UCSD-AML1 (cell line): ENCODE measurements around the gene EMILIN3.
A peak's percentile ranks its signal among the peaks of the same experiment; 100 is the strongest.

Experiments
- DNase-seq: peaks from one replicate; lab custom pipeline; 2025; ENCODE audit not compliant: unreplicated experiment; lab: John Stamatoyannopoulos, UW

EMILIN3 gene

GRCh38 chr20:41366546-41367392 is at the start of gene EMILIN3:
Gene EMILIN3, minus strand, starts transcription at chr20:41366818. Its CDS starts 184 bp downstream, at chr20:41366634.
- DNase-seq, result no peak

- no peak for DNase-seq
These were observed 48.6 kb upstream of the EMILIN3 start for GRCh38 chr20:41415191-41415590.

DNA sequence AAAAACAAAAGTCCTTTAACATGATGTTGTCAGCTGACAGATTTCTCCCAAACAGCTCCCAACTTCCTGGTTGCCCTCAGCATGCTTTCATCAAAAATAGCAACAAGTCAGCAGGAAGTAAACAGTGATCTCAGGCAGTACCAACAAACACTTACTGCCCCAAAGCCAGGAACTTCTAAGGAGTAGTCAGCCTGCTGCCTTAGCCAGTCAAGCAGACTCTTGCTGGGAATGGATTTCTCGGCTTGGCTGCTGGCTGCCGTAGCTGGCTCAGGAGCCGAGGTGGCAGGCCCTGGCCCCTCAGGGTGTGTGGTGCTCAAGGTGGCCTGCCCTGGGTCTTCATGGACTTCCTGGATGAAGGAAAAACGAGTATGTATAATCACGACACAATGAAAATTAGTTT is 46.6 kb upstream of the EMILIN3 start:
- no peak for DNase-seq

DNA sequence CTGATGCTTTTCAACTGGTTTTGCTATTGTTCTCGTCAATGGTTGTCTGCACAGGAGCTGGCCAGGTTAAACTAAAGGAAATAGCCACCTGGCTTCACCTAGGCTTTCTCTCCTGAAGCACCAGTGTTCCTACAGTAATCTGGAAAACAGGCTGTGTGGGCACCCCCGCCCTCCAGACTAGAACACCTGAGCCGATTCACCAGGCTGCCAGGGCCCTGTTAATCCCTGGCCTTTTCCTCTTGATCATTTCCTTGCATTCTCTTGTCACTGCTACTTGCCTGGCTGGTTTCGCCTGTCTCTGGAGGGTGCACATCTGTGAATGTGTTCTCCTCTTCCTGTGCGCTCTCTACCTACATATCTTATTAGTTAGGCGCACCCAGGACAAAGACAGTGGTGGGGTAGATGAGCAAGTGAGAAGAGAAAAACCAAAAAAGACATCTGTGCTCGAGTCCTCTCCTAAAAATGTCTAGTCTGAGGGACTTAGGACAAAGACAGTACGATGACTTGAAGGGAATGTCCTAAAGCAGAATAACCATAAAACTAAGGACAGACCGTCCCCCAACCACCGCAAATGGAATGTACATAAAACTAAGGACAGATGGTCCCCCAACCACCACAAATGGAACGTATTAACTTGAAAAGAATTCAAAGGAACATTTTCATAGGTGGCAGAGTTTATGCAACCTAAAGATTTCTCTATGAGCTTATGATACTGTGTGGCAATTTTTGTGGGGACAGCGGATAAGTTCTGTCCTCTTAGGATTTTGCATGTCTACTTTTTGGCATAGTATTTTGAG is 45.9 kb upstream of the EMILIN3 start:
- no peak for DNase-seq

GRCh38 chr20:41411391-41411847 is 44.8 kb upstream of the EMILIN3 start:
- DNase-seq, result no peak

DNA sequence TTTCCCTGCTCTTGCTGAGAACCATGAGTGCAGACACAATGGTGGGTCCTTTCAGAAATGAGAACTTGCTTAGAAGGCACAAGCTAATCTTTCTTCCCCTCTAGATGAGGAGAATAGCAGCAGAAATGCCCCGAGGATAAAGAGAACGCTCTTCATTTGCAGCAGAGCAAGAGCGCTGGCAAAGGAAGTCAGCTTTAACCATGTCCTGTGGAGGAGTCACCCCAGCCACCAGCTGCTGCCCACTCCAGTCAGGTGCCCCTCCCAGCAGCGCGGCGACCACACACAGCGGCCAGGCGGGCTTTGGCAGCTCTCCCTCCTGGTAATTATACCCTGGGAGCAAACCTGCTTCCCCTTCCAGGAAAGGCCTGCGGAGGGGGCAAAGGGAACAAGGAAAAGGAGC is 42.4 kb upstream of the EMILIN3 start:
- peak; percentile 72 for DNase-seq

DNA sequence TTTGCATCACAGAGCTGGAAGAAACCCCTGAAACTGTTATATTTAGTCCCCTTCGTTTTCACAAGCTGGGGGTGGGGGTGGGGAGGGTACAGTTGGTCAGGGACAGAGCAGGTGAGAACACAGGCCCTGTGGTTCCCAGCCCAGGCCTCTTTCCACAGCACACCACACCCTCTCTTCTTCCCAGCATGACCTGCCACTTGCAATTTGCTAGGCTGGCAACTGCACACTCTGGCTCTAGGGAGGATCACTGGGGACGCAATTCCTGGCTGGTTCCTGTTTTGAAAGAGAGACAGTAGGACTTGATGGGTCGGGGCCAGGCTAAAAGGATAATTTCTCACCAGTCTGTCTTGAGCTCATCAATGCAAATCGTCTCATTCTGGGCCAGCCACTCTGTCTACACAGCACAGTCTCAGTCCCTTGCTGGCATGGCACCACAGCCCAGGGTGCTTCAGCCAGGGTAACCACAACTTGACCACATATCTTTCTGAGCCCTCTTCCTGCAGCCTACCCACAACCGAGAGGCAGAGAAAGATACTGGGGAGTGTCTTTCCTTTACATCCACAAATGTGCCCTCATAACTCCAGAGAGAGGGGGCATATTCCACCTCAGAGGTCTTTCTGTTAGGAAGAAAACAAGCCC is 41.7 kb upstream of the EMILIN3 start:
- peak; percentile 66 for DNase-seq

DNA sequence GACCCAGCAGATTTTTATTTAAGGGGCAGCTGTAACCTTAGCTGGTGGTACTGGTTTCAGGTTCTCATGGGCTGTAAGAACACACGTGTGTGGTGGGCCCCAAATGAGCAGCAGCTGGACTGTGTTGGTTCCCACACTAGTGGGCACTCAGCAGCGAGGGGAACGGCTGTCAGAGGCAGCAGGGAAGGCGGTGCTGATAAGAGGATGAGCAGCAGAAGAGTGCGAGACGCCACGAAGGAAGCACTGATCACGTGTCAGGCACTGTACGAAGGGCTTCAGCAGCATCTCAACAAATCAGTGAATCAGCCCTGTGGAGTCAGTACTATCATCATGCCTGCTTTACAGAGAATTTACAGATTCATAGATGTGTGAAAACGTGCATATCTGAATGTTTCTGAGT is 41.0 kb upstream of the EMILIN3 start:
- DNase-seq, result no peak

GRCh38 chr20:41406896-41407444 is 40.4 kb upstream of the EMILIN3 start:
- no peak for DNase-seq

- no peak for DNase-seq
These were observed 39.7 kb upstream of the EMILIN3 start for GRCh38 chr20:41406353-41406752.

DNA sequence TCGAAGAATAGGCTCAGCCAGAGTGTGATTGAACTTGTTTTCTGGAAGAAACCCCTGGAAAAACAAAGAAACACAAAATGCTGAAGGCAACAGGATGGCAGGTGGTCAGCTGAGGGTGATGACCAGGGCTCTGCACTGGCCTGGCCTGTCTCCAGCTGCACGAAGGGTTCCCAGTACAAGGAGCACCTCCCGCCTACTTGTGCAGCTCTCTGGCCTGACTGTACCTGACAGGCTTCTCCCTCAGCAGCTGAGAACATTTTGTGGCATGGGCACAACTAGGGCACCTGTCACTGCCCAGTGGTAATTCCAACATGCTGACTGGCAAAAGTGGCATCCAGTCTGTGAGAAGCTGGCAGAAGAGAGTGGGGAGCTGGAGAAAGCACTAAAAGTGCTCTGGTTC is 38.8 kb upstream of the EMILIN3 start:
- DNase-seq, result no peak

GRCh38 chr20:41403604-41404003 is 37.0 kb upstream of the EMILIN3 start:
- no peak for DNase-seq

DNA sequence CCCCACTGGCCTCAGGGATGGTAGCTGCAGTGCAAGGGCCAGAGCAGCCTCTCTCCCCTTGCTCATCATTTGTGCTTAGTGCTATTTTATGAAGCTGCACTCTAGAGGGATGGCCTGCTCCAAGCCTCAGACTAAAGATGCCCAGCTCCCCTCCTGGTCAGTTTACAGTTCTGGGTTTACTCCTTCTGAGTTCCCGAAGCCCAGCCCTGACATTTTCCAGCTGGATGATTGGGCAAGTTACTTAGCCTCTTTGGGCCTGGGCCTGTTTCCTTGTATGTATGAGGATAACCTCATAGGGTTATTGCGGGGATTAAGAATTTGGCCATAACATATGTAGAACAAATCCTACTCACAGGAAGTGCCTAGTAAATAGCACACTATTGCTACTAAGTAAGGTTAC is 31.8 kb upstream of the EMILIN3 start:
- DNase-seq, result no peak

GRCh38 chr20:41395667-41396664 is 29.3 kb upstream of the EMILIN3 start:
- DNase-seq, result no peak

DNA sequence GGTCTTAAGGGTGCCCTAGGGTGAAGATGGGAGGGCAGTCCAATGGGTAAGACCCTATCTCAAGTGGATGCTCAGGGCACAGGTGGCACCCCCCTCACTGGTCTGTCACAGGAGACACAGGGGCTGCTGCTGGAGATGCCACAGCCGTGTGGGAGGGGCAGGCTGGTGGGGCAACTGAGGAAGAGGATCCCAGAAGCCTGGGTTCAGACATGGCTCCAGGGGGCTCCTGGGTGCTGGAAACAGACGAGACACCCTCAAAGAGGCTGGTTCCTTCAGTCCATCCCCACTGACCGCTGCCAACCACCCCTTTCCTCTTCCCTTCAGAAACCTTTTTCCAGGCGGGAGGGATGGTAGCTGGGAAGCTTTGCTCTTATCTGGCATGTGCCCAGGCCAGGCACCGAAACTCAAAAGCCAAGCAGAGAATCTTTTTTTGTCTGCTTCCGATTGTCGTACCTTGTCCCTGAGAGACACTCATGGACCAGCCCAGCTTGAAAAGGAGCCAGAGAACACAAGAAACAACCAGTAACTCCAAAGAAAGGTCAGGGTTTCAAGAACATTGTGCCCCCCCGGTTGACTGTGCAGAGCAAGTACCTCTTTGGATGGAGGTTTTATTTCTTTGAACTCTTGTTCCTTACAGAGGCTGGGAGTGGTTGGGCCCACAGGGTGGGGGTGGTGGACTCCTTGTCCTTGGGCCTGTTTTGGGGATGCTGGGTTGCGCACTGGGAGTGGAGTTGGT is 28.5 kb upstream of the EMILIN3 start:
- DNase-seq, result no peak

DNA sequence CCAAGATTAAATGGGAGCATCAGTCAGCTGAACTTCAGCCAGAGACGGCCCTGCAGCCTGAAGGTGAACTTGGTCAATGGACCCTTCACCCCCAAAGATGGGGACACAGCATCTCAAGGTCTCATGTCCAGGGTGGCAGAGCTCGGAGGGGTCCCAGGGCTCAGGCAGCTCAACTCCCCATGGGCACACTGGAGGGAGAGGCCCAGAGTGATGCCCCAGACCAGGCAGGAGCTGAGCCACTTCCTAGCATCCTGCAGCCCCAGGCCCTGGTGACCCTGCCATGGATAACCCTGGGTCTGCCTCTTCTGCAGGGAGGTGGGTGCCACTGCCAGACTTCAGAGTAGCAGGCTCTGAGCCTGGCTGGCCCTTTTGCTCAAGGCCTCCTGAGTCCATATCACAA is 27.5 kb upstream of the EMILIN3 start:
- DNase-seq, result no peak

DNA sequence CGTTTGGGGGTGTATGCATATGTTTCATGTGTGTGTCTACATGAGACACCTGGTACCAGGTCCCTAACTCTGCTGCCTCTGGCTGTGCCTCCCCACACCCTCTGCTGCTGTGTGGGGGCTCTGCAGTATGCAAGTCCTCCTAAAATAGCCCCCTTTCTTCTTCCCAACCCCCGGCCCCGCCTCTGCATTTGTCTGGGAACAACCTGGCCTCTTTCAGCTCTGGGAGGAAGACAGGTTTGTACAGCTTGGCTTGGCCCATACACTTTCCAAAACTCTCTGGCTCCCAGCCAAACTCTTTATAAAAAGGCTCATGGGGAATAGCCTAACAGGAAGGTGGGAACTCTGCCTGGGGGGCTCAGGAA is 27.1 kb upstream of the EMILIN3 start:
- no peak for DNase-seq

GRCh38 chr20:41392871-41393704 is 26.5 kb upstream of the EMILIN3 start:
- no peak for DNase-seq

DNA sequence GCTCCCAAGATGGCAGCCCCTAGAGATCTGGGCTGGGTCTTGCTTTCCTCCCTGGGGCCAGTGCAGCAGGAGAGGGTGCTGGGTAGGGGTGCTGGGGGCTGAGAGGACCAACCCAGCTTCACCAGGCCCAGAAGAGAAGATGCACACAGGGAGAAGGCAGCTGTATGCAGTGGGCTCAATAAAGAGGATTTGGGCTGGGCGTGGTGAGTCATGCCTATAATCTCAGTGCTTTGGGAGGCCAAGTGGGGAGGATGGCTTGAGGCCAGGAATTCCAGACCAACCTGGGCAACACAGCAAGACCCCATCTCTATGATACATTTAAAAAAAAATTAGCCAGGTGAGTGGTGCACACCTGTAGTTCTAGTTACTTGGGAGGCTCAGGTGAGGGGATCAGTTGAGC is 25.7 kb upstream of the EMILIN3 start:
- DNase-seq, result no peak
